Neural cell (in vitro differentiated cells): ENCODE measurements around the gene CPNE9. TPM values are rescaled to one million over a fixed set of nuclear protein-coding genes. Genes with fewer than 3 reads are reported as not detected.

Source experiments
- H2AFZ ChIP-seq: fragments of 200-600, 300-800 bp; sonication (generic), shearing (Covaris generic); 2 replicates; pipeline ENCODE4 v1.6.0; 2014; ENCODE audit warnings: low read depth, mild to moderate bottlenecking, antibody characterized with exemption, low read length, moderate library complexity
- H3F3A ChIP-seq: fragments of 200-600 bp; shearing (Covaris generic); 2 replicates; pipeline ENCODE4 v1.6.1; 2016; ENCODE audit warnings: mild to moderate bottlenecking, moderate library complexity, mixed read lengths, antibody characterized with exemption, low read length; ENCODE audit not compliant: insufficient read depth, poor library complexity, severe bottlenecking
- H3K27ac ChIP-seq: fragments of 200-600, 300-800 bp; sonication (generic), shearing (Covaris generic); 2 replicates; pipeline ENCODE4 v1.5.1; 2014; ENCODE audit warnings: mild to moderate bottlenecking, low read length, moderate library complexity
- H3K27me3 ChIP-seq: fragments of 300-800, 200-600 bp; sonication (generic), shearing (Covaris generic); 2 replicates; pipeline ENCODE4 v1.6.0; 2014; ENCODE audit warnings: mild to moderate bottlenecking, low read depth, low read length, moderate library complexity; ENCODE audit not compliant: insufficient read depth
- H3K36me3 ChIP-seq: fragments of 300-800, 200-600 bp; sonication (generic), shearing (Covaris generic); 2 replicates; pipeline ENCODE4 v1.5.1; 2014; ENCODE audit warnings: mild to moderate bottlenecking, antibody characterized with exemption, low read length, moderate library complexity; ENCODE audit not compliant: insufficient read depth
- H3K4me2 ChIP-seq: fragments of 300-800, 200-600 bp; sonication (generic), shearing (Covaris generic); 2 replicates; pipeline ENCODE4 v1.6.0; 2014; ENCODE audit warnings: mild to moderate bottlenecking, low read length
- H3K4me3 ChIP-seq: fragments of 300-800, 200-600 bp; sonication (generic), shearing (Covaris generic); 2 replicates; pipeline ENCODE4 v1.5.1; 2014; ENCODE audit warnings: mild to moderate bottlenecking, low read length, moderate library complexity
- H3K79me2 ChIP-seq: fragments of 200-600 bp; shearing (Covaris generic); replicated peaks from 2 replicates; pipeline ENCODE4 v1.6.0; 2014; ENCODE audit warnings: mild to moderate bottlenecking, low read length, moderate library complexity; ENCODE audit not compliant: insufficient read depth
- H3K9ac ChIP-seq: fragments of 300-800, 200-600 bp; sonication (generic), shearing (Covaris generic); 2 replicates; pipeline ENCODE4 v1.6.1; 2016; ENCODE audit warnings: mild to moderate bottlenecking, low read length, mixed read lengths
- H3K9me2 ChIP-seq: fragments of 200-600 bp; shearing (Covaris generic); 2 replicates; pipeline ENCODE4 v1.6.1; 2016; ENCODE audit warnings: mild to moderate bottlenecking, low read length, mixed read lengths; ENCODE audit not compliant: insufficient read depth
- H3K9me3 ChIP-seq: fragments of 200-600, 300-800 bp; sonication (generic), shearing (Covaris generic); 2 replicates; pipeline ENCODE4 v1.6.1; 2016; ENCODE audit warnings: mild to moderate bottlenecking, mixed run types, low read length, moderate library complexity, mixed read lengths
- H4K20me1 ChIP-seq: fragments of 200-600 bp; shearing (Covaris generic); 2 replicates; pipeline ENCODE4 v1.6.1; 2016; ENCODE audit warnings: mild to moderate bottlenecking, mixed run types; ENCODE audit not compliant: insufficient read depth
- EP300 ChIP-seq: fragments of 450-650 bp; conservative IDR thresholded peaks from 2 replicates; pipeline ENCODE4 v1.6.1; 2014; ENCODE audit warnings: antibody characterized with exemption, mild to moderate bottlenecking, moderate library complexity; ENCODE audit not compliant: poor library complexity, severe bottlenecking
- EZH2 ChIP-seq: fragments of 200-600, 300-800 bp; shearing (Covaris generic), sonication (generic); IDR thresholded peaks from 2 replicates; pipeline ENCODE4 v1.6.1; 2014; ENCODE audit warnings: antibody characterized with exemption, low read length, borderline replicate concordance, mild to moderate bottlenecking; ENCODE audit not compliant: insufficient read depth, poor library complexity, severe bottlenecking
- MXI1 ChIP-seq: fragments of 450-650 bp; conservative IDR thresholded peaks from 2 replicates; pipeline ENCODE4 v1.6.1; 2014; ENCODE audit warnings: antibody characterized with exemption, mild to moderate bottlenecking; ENCODE audit not compliant: poor library complexity, severe bottlenecking
- POLR2AphosphoS5 ChIP-seq: IDR thresholded peaks from 2 replicates; pipeline ENCODE4 v1.6.1; 2012
- RAD21 ChIP-seq: fragments of 450-650 bp; conservative IDR thresholded peaks from 2 replicates; pipeline ENCODE4 v1.6.1; 2014; ENCODE audit warnings: antibody characterized with exemption, mild to moderate bottlenecking, moderate library complexity
- REST ChIP-seq: IDR thresholded peaks from 2 replicates; pipeline ENCODE4 v1.6.1; 2012; ENCODE audit warnings: borderline replicate concordance
- SMC3 ChIP-seq: fragments of 450-650 bp; conservative IDR thresholded peaks from 2 replicates; pipeline ENCODE4 v1.6.1; 2014; ENCODE audit warnings: antibody characterized with exemption, mild to moderate bottlenecking, moderate library complexity; ENCODE audit not compliant: poor library complexity
- TAF1 ChIP-seq: IDR thresholded peaks from 2 replicates; pipeline ENCODE4 v1.6.1; 2012; ENCODE audit warnings: low read depth
- polyA plus RNA-seq: library from polyadenylated mRNA; depleted of rRNA; stranded (reverse); fragments of >200 nt; gene quantifications from 2 replicates; pipeline ENCODE4 v1.2.3, GENCODE V29; 2014
- TF ChIP-seq, protein P1 (sequence below): fragments of 450-650 bp; IDR thresholded peaks from 2 replicates; pipeline ENCODE4 v1.5.1; 2014; ENCODE audit warnings: antibody characterized with exemption, mild to moderate bottlenecking, moderate library complexity; ENCODE audit not compliant: poor library complexity, severe bottlenecking

Gene CPNE9
- polyA plus RNA-seq, 1 donor from 2014 or later = 0.32 TPM

- H3K9me2 ChIP-seq = no peaks in the 10 kb centered on the region
- H3K27me3 ChIP-seq = no peaks in the 10 kb centered on the region
- H3K9ac ChIP-seq = no peak overlapping the region
- no peaks in the 10 kb centered on the region for H3K9me3 ChIP-seq
- no peak overlapping the region for H2AFZ ChIP-seq
- no peak overlapping the region for H3K27ac ChIP-seq
- no peaks in the 10 kb centered on the region for H3K79me2 ChIP-seq
- no peak for TF ChIP-seq RAD21
- no peak for TF ChIP-seq TAF1
- no peak for TF ChIP-seq EZH2
- H3K4me2 ChIP-seq = no peak overlapping the region
- no peaks in the 10 kb centered on the region for H4K20me1 ChIP-seq
- H3F3A ChIP-seq = no peaks in the 10 kb centered on the region
- no peak overlapping the region for H3K4me3 ChIP-seq
- no peaks in the 10 kb centered on the region for H3K36me3 ChIP-seq
Measured at GRCh38 chr3:9687514-9687913, 16.1 kb upstream of the CPNE9 start.

- Histone ChIP-seq H2AFZ (no peak overlapping the region), H3F3A (no peaks in the 10 kb centered on the region), H3K9me2 (no peaks in the 10 kb centered on the region), H3K27ac (no peak overlapping the region), H3K4me2 (no peak overlapping the region), H3K27me3 (no peaks in the 10 kb centered on the region), H3K4me3 (no peak overlapping the region), H3K36me3 (no peaks in the 10 kb centered on the region), H3K79me2 (no peaks in the 10 kb centered on the region), H3K9me3 (no peaks in the 10 kb centered on the region), H3K9ac (no peak overlapping the region), H4K20me1 (no peaks in the 10 kb centered on the region)
- TF ChIP-seq TAF1 = no peak
- TF ChIP-seq MXI1 = no peak
- TF ChIP-seq EZH2 = no peak
- no peak for TF ChIP-seq POLR2AphosphoS5
- no peak for TF ChIP-seq EP300
- TF ChIP-seq, protein P1, sequence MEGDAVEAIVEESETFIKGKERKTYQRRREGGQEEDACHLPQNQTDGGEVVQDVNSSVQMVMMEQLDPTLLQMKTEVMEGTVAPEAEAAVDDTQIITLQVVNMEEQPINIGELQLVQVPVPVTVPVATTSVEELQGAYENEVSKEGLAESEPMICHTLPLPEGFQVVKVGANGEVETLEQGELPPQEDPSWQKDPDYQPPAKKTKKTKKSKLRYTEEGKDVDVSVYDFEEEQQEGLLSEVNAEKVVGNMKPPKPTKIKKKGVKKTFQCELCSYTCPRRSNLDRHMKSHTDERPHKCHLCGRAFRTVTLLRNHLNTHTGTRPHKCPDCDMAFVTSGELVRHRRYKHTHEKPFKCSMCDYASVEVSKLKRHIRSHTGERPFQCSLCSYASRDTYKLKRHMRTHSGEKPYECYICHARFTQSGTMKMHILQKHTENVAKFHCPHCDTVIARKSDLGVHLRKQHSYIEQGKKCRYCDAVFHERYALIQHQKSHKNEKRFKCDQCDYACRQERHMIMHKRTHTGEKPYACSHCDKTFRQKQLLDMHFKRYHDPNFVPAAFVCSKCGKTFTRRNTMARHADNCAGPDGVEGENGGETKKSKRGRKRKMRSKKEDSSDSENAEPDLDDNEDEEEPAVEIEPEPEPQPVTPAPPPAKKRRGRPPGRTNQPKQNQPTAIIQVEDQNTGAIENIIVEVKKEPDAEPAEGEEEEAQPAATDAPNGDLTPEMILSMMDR = no peak
- no peak for TF ChIP-seq REST
- no peak for TF ChIP-seq RAD21
Measured at GRCh38 chr3:9688961-9689360, 14.7 kb upstream of the CPNE9 start.

DNA sequence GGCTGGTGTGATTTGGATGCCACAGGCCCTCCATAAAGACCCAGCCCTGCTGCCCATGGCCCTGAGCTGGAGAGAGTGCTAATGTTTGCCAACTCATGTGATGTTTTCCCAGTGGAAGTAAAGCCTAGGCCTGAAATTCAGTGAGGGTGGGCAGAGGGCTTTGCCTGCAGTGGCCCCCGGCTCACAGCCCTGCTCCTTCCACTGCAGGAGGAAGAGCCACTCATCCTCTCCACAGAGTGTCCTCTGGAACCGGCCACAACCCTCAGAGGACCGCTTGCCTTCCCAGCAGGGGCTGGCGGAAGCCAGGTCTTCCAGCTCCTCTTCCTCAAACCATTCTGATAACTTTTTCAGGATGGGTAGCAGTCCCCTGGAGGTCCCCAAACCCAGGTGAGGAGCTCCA lies 13.9 kb upstream of the CPNE9 start:
- Histone ChIP-seq H3K9me3 (no peaks in the 10 kb centered on the region), H3K4me3 (no peak overlapping the region), H3K27me3 (no peaks in the 10 kb centered on the region), H2AFZ (no peak overlapping the region), H3K4me2 (no peak overlapping the region), H3K9ac (no peak overlapping the region), H3K9me2 (no peaks in the 10 kb centered on the region), H3K36me3 (no peaks in the 10 kb centered on the region), H3F3A (no peaks in the 10 kb centered on the region), H3K79me2 (no peaks in the 10 kb centered on the region), H3K27ac (no peak overlapping the region), H4K20me1 (no peaks in the 10 kb centered on the region)
- TF ChIP-seq SMC3 (no peak), TAF1 (no peak), MXI1 (no peak), POLR2AphosphoS5 (no peak), REST (no peak), RAD21 (no peak), EZH2 (no peak), EP300 (no peak)
- TF ChIP-seq, protein P1 = no peak
